IMR-90 (cell line): Measurements from ENCODE around the gene HES1. TPM values are rescaled to one million over a fixed set of nuclear protein-coding genes. Genes with fewer than 3 reads are reported as not detected.

Experiments
- microRNA-seq, 2 experiments: library from miRNA; stranded (forward) in 1 of 2; unstranded in 1 of 2; fragments of 10-50 nt in 1 of 2; fragments of <30 nt in 1 of 2; gene quantifications in 1 of 2; microRNA quantifications in 1 of 2; one replicate each; pipeline versions ENCODE3 to v1.1.0; 2013 to 2020; ENCODE audit not compliant: insufficient read depth in 1 of 2, insufficient read length in 1 of 2, unreplicated experiment in 1 of 2
- polyA plus RNA-seq, 3 experiments: library from polyadenylated mRNA; depleted of rRNA; stranded (reverse); fragments of >200 nt; gene quantifications; 2 replicates each; pipeline ENCODE4 v1.2.3, GENCODE V29; 2012; ENCODE audit warnings: low replicate concordance in 1 of 3
- small RNA-seq, 5 experiments: library from RNA; depleted of rRNA; stranded (forward); fragments of <200 nt; gene quantifications; one replicate each; pipeline ENCODE3, GENCODE V24; 2012
- total RNA-seq: library from RNA; depleted of rRNA; stranded (reverse); fragments of >200 nt; gene quantifications from 2 replicates; pipeline ENCODE4 v1.2.3, GENCODE V29; 2012; rRNA removed

The HES1 gene
- total and polyA plus RNA-seq, 2 of the 4 experiments (the other 2 are of a cell fraction): 3.6 to 6.7 TPM

Small RNA genes within 50 kb of the gene (microRNA-seq; reads per million reads assigned to microRNA genes)
- not detected for gene RN7SL215P (ENCODE audit: insufficient read depth, insufficient read length)

Small RNA genes within 50 kb of the gene (small RNA-seq; reads per million reads assigned to genes)
- gene RN7SL215P: 0 reads per million in 5 experiments

Other genes starting within 250 kb of the HES1 start
- not detected in 2 replicates for gene CPN2, start 215.2 kb downstream of the HES1 start, total RNA-seq
- 0.07 TPM in 2 replicates for gene CPN2, start 215.2 kb downstream of the HES1 start, polyA plus RNA-seq (2012; rRNA removed)
- 2.5 and 3.3 TPM in 2 replicates for gene LRRC15, start 233.6 kb downstream of the HES1 start, total RNA-seq
- 9.0 and 9.7 TPM in 2 replicates for gene LRRC15, start 233.6 kb downstream of the HES1 start, polyA plus RNA-seq (2012; rRNA removed)